AG04449 (cell line): Measurements from ENCODE around the gene AFG3L2.

Experiments
- CTCF ChIA-PET: fragments of 350-600 bp; formaldehyde crosslinking; extraction: SDS; loops from one replicate; lab custom pipeline; 2021; ENCODE audit warnings: antibody characterized with exemption; lab: Yijun Ruan, JAX
- POLR2A ChIA-PET: fragments of 400-600, 350-600 bp; formaldehyde crosslinking; extraction: SDS; loops from one replicate; lab custom pipeline; 2020; ENCODE audit warnings: antibody characterized with exemption, inconsistent platforms; lab: Yijun Ruan, JAX
- DNase-seq: peaks from one replicate; pipeline ENCODE4 v3.0.0-alpha.2; 2010; ENCODE audit warnings: low read depth, low spot score
- H3K4me3 ChIP-seq: 2 replicates; pipeline ENCODE4 v1.5.1; 2011; ENCODE audit warnings: low read depth, mild to moderate bottlenecking, control low read depth, low read length
- TF ChIP-seq, protein P1 (sequence below): IDR thresholded peaks from one replicate; pipeline ENCODE4 v1.5.1; 2011; ENCODE audit warnings: mild to moderate bottlenecking, moderate library complexity, low read length, control low read depth, inconsistent platforms; ENCODE audit not compliant: insufficient read depth; ENCODE audit errors: missing control alignments

Gene AFG3L2

DNA sequence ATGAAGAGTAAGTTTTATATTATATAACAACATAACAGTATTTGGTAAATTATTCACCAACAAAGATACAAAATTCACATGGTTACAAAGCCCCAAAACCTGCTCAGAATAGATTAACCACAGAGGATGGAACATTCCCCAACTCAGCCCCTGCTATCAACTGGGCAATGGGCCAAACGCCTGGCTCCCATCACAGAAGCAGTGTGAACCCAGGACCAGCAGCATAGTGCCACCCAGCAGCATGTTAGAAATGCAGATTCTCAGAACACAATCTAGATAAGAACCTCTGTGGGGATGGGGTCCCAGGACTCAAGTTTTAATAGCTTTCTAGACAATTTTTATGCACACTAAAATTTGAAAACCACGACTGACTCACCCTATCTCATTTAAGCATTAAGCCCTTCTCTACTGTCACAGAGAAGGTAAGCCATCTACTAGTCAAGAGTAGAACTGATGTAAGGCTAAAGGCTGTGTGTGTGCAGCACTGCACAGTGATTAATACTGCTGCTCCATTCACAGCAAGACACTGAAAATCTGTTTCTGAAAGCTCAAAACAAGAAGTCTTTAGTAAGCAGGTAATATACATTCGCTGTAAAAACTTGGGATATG is 15.2 kb downstream of the AFG3L2 start:
- CTCF ChIA-PET, result interaction anchor here (1.6 to 1.7 kb wide), 2 partner anchors 9 to 89 kb away, joined by 4 to 5 read pairs; no protein-coding TSS in a partner anchor
- TF ChIP-seq, protein P1, sequence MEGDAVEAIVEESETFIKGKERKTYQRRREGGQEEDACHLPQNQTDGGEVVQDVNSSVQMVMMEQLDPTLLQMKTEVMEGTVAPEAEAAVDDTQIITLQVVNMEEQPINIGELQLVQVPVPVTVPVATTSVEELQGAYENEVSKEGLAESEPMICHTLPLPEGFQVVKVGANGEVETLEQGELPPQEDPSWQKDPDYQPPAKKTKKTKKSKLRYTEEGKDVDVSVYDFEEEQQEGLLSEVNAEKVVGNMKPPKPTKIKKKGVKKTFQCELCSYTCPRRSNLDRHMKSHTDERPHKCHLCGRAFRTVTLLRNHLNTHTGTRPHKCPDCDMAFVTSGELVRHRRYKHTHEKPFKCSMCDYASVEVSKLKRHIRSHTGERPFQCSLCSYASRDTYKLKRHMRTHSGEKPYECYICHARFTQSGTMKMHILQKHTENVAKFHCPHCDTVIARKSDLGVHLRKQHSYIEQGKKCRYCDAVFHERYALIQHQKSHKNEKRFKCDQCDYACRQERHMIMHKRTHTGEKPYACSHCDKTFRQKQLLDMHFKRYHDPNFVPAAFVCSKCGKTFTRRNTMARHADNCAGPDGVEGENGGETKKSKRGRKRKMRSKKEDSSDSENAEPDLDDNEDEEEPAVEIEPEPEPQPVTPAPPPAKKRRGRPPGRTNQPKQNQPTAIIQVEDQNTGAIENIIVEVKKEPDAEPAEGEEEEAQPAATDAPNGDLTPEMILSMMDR, result no peak

DNA sequence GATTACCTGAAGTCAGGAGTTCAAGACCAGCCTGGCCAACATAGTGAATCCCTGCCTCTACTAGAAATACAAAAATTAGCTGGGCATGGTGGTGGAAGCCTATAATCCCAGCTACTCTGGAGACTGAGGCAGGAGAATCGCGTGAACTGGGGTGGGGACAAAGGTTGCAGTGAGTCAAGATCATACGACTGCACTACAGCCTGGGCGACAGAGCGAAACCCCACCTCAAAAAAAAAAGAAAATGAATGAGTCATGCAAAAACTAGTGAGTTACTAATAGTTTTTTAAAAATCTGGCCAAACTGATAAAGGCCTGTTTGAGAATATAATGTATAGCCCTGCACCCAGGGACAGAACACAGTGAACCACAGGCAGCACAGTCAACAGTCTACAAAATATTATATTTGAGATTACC is 17.5 kb downstream of the AFG3L2 start:
- DNase-seq, result no peak
- H3K4me3 ChIP-seq, result no peak overlapping the region
- TF ChIP-seq, protein P1, result no peak
- ChIA-PET CTCF (interaction anchor here (1.0 to 1.5 kb wide), 3 partner anchors 8 to 88 kb away, joined by 3 to 8 read pairs (median 3); no protein-coding TSS in a partner anchor), POLR2A (no interaction called here)

More for the DNA sequence above, 15.2 kb downstream of the AFG3L2 start:
- no peak for DNase-seq
- POLR2A ChIA-PET, result no interaction called here
- H3K4me3 ChIP-seq, result no peak overlapping the region

DNA sequence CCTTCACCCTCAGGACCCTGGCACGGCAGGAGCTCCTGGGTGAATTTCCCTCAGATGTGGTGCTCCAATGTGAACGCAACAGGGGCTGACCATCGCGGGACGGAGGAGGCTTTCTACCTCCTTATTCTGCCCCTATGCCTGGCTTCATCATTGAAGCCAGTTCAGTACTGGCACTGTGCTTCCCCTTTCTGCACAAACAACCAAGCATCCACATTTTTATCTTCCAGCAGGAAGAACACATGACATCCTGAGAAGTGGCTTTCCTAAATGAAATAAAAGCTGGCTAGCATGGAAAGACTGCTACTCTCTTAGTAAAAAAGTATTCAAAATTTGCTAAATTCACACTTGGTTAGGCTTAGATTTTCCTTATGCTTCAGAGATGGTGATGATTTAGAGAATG is 24.8 kb downstream of the AFG3L2 start:
- no peak overlapping the region for H3K4me3 ChIP-seq
- POLR2A ChIA-PET, result interaction anchor here (1.1 kb wide), 1 partner anchor 15 kb away, joined by 3 read pairs; no protein-coding TSS in a partner anchor

DNA sequence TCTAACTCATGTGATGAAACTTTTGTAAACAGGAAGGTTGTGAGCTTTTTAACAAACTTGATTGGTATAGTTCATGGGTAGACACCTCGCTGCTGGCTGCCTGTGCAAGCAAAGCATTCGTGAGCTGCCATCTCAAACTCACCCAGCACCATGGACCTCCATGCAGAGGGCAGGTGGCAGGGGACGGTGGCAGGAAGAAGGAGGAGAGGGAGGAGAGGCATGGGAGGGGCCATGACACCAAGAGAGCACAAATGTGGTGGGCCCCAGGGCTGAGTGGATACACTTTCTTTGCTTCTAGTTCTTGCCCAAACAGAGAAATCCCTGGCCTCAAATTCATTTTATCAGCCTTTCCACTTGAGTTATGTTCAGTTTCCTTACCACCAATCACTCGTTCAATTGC is 29.1 kb downstream of the AFG3L2 start:
- ChIA-PET CTCF (interaction anchor here (1.1 to 1.7 kb wide), 3 partner anchors 10 to 65 kb away, joined by 3 to 10 read pairs (median 3); no protein-coding TSS in a partner anchor), POLR2A (no interaction called here)
- TF ChIP-seq, protein P1, result no peak
- H3K4me3 ChIP-seq, result no peak overlapping the region
- DNase-seq, result no peak

More for the DNA sequence above, 24.8 kb downstream of the AFG3L2 start:
- TF ChIP-seq, protein P1, result no peak
- CTCF ChIA-PET, result interaction anchor here (1.4 to 3.8 kb wide), 4 partner anchors 8 to 69 kb away, joined by 3 to 18 read pairs (median 6); no protein-coding TSS in a partner anchor
- DNase-seq, result no peak

DNA sequence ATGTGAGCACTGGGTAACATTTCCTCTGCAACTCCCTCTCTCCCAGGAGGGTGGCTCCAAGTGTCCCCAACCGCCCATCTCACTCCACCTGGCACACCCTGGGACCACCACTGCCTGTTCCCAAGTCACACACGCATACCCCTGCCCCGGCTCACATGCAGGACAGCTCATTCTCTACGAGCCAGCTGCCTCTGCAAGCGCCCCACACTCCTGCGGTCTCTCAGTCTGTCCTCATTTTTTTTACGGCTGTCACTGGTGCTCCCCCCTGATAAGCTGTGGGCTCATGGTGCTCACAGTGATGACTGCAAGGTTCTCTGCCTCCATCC is 30.8 kb downstream of the AFG3L2 start:
- ChIA-PET CTCF (interaction anchor here (1.3 to 1.5 kb wide), 2 partner anchors 18 to 45 kb away, joined by 3 to 4 read pairs; no protein-coding TSS in a partner anchor), POLR2A (no interaction called here)
- TF ChIP-seq, protein P1, result no peak

DNA sequence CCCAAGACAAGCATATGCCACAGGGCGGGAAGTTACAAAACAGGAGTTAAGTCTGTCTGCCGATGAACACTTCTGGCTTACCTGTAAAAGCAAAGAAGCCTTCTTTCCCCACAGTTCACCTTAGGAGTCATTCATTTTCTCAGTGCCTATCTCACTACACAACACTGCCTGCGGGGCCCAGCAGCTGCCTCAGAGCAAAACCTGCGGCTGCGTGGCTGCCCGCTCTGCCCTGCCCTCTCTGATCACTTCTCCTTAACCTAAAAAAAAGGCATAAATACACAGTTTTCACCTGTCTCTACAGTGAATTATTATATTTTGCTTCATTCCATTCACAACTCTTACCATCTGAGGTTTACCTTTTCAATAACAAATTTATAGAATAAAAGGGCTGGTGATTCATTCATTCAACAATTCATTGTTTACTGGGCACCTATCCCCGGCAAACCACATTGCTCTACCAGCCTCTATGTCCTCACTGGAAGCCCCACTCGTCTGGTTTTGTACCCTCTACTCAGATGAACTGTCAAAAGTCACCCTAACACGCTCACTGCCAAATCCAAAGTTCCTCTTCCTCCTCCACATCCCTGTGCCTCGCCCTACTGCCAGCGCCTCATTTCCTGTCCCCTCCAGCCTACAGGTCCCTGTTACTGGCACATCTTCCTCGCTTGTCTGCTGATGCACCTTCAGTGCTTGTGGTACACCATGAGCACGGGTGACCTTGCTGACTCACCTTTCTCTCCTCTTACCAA is 31.4 kb downstream of the AFG3L2 start:
- TF ChIP-seq, protein P1, result no peak
- ChIA-PET POLR2A (no interaction called here), CTCF (interaction anchor here (0.7 to 1.5 kb wide), 2 partner anchors 17 to 18 kb away, joined by 3 to 4 read pairs; no protein-coding TSS in a partner anchor)
- no peak overlapping the region for H3K4me3 ChIP-seq
- no peak for DNase-seq

More for the DNA sequence above, 30.8 kb downstream of the AFG3L2 start:
- DNase-seq, result no peak
- no peak overlapping the region for H3K4me3 ChIP-seq
